Measurements from ENCODE around the gene PRR22.

PRR22 gene

DNA sequence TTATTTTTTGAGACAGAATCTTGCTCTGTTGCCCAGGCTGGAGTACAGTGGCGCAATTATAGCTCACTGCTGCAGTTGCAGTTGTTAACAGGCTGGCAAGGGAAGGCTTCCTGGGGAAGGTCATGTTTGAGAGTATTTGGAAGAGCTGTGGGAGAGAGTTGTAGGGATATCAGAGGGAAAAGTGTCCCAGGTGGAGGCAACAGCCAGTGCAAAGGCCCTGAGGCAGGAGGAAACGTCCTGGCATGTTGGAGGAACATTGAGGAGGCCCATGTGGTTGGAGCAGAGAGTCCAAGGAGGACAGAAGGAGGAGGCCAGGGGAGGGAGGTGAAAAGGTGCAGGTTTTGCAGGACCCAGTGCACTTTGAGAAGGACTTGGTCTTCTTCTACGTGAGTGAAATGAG is 8.6 kb upstream of the PRR22 start:
- Histone ChIP-seq H3K27me3 (ENCODE audit: control insufficient read depth, low read length) (no peaks in the 10 kb centered on the region), H3K4me2 (ENCODE audit: low read length) (no peak overlapping the region), H3K9me2 (replicated peaks; ENCODE audit: control insufficient read depth, low read length) (no peaks in the 10 kb centered on the region), H3K79me2 (ENCODE audit: control insufficient read depth, low read length) (peaks cover 20% of the 10 kb centered on the region), H3K4me1 (ENCODE audit: control insufficient read depth, low read length) (peaks cover 11% of the 10 kb centered on the region), H3K36me3 (ENCODE audit: control insufficient read depth, low read length) (peaks cover 25% of the 10 kb centered on the region), H3F3A (ENCODE audit: control insufficient read depth, insufficient read depth) (no peaks in the 10 kb centered on the region), H3K4me3 (ENCODE audit: low read length) (no peak overlapping the region), H4K20me1 (ENCODE audit: control insufficient read depth, insufficient read depth, low read depth, low read length) (0 out of 2 replicates have a peak, but pooled peaks cover 4% of the 10 kb centered on the region), H3K9me3 (ENCODE audit: control insufficient read depth, insufficient read depth, low read length) (no peaks in the 10 kb centered on the region), H3K27ac (ENCODE audit: low read depth, low read length) (no peak overlapping the region)
- TF ChIP-seq EZH2phosphoT487 (IDR thresholded peaks at IDR 0.05; ENCODE audit: borderline replicate concordance, low read length) = no peak
- TF ChIP-seq, protein P1, sequence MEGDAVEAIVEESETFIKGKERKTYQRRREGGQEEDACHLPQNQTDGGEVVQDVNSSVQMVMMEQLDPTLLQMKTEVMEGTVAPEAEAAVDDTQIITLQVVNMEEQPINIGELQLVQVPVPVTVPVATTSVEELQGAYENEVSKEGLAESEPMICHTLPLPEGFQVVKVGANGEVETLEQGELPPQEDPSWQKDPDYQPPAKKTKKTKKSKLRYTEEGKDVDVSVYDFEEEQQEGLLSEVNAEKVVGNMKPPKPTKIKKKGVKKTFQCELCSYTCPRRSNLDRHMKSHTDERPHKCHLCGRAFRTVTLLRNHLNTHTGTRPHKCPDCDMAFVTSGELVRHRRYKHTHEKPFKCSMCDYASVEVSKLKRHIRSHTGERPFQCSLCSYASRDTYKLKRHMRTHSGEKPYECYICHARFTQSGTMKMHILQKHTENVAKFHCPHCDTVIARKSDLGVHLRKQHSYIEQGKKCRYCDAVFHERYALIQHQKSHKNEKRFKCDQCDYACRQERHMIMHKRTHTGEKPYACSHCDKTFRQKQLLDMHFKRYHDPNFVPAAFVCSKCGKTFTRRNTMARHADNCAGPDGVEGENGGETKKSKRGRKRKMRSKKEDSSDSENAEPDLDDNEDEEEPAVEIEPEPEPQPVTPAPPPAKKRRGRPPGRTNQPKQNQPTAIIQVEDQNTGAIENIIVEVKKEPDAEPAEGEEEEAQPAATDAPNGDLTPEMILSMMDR (IDR thresholded peaks at IDR 0.05; ENCODE audit: low read depth, low read length, poor library complexity, severe bottlenecking) = no peak

DNA sequence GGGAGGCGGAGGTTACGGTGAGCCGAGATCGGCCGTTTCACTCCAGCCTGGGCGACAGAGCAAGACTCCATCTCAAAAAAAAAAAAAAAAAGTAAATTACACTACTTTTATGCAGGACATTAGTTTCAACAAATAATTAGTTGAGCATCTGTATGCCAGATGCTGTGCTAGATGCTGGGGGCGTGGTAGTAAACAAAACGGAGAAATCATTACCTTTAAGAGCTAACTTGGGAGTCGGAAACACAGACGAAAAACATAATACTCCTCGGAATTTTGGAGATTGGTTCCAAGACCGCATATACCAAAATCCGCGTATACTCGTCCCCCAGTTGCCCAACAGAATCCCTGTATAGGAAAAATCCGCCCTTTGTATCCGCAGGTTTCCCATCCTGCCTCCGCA is 7.7 kb upstream of the PRR22 start:
- peaks cover 35% of the 10 kb centered on the region for H3K36me3 ChIP-seq (ENCODE audit: control insufficient read depth, low read length)
- H3K9me3 ChIP-seq (ENCODE audit: control insufficient read depth, insufficient read depth, low read length) = no peaks in the 10 kb centered on the region
- H3K9me2 ChIP-seq (replicated peaks; ENCODE audit: control insufficient read depth, low read length) = no peaks in the 10 kb centered on the region
- 0 out of 2 replicates have a peak, but pooled peaks cover 4% of the 10 kb centered on the region for H4K20me1 ChIP-seq (ENCODE audit: control insufficient read depth, insufficient read depth, low read depth, low read length)
- H3K79me2 ChIP-seq (ENCODE audit: control insufficient read depth, low read length) = peaks cover 20% of the 10 kb centered on the region
- H3K27ac ChIP-seq (ENCODE audit: low read depth, low read length) = no peak overlapping the region
- no peak overlapping the region for H3K4me2 ChIP-seq (ENCODE audit: low read length)
- H3K27me3 ChIP-seq (ENCODE audit: control insufficient read depth, low read length) = no peaks in the 10 kb centered on the region
- TF ChIP-seq EZH2phosphoT487 (IDR thresholded peaks at IDR 0.05; ENCODE audit: borderline replicate concordance, low read length) = no peak
- TF ChIP-seq, protein P1 (IDR thresholded peaks at IDR 0.05; ENCODE audit: low read depth, low read length, poor library complexity, severe bottlenecking) = no peak
- H3F3A ChIP-seq (ENCODE audit: control insufficient read depth, insufficient read depth) = no peaks in the 10 kb centered on the region
- peaks cover 11% of the 10 kb centered on the region for H3K4me1 ChIP-seq (ENCODE audit: control insufficient read depth, low read length)
- H3K4me3 ChIP-seq (ENCODE audit: low read length) = no peak overlapping the region

DNA sequence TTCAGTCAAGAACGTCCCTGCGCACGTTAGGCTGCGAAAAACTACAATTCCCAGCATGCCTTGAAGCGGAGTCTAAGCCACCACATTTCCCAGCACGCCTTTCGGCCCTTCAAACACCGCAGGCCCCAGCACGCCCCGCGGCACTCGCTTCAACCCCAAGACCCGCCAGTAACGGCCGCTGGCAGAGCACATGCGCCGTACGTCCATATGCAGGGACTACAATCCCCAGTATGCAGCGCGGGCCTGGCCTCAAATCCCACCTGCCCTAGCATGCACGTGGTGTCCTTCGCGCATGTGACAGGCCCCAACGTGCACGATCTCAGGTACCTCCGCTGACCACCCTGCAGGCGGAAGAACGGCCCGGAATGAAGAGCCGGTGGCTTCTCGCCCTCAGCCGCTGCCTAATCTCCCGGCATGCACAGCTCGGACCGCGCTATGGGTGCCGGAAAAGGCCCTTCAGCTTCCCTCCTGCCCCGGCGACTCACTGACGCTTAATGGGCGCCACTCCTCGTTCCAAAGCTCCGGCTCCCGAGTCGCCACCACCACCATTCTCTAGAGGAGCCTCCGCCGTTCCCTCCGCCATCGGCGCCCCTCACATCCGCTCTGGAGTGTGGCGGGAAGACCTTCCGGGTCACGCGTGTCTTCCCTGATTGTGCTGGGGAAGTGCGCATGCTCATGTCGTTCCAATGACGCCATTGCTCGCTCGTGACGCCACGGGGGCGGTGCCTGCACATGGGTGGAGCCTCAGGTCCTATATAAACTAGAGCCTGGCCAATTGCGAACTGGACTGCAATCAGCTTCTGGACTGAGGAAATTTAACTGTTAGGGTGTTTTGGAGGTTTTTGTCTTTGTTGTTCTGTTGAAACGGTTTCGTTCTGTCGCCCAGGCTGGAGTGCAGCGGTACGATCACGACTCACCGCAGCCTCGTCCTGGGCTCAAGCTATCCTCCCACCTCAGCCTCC is 6.3 kb upstream of the PRR22 start, which contains the start of gene DUS3L:
DUS3L (minus strand) TSS at position 605 of the 962 bp plus-strand sequence; CDS start at position 583, 22 bp downstream.
- Histone ChIP-seq H3F3A (ENCODE audit: control insufficient read depth, insufficient read depth) (no peaks in the 10 kb centered on the region), H3K4me1 (ENCODE audit: control insufficient read depth, low read length) (peaks cover 11% of the 10 kb centered on the region), H3K27ac (ENCODE audit: low read depth, low read length) (peak within 1 kb of the TSS; percentile 92), H3K27me3 (ENCODE audit: control insufficient read depth, low read length) (no peaks in the 10 kb centered on the region), H3K9me3 (ENCODE audit: control insufficient read depth, insufficient read depth, low read length) (no peaks in the 10 kb centered on the region), H3K36me3 (ENCODE audit: control insufficient read depth, low read length) (peaks cover 49% of the 10 kb centered on the region), H4K20me1 (ENCODE audit: control insufficient read depth, insufficient read depth, low read depth, low read length) (0 out of 2 replicates have a peak, but pooled peaks cover 4% of the 10 kb centered on the region), H3K79me2 (ENCODE audit: control insufficient read depth, low read length) (peaks cover 20% of the 10 kb centered on the region), H3K4me2 (ENCODE audit: low read length) (peak within 1 kb of the TSS; percentile 96), H3K9me2 (replicated peaks; ENCODE audit: control insufficient read depth, low read length) (no peaks in the 10 kb centered on the region), H3K4me3 (ENCODE audit: low read length) (peak within 1 kb of the TSS; percentile 100)
- no peak for TF ChIP-seq EZH2phosphoT487 (IDR thresholded peaks at IDR 0.05; ENCODE audit: borderline replicate concordance, low read length)
- TF ChIP-seq, protein P1 (IDR thresholded peaks at IDR 0.05; ENCODE audit: low read depth, low read length, poor library complexity, severe bottlenecking) = no peak
